ENCODE measurements around the gene MAN1C1.

DNA sequence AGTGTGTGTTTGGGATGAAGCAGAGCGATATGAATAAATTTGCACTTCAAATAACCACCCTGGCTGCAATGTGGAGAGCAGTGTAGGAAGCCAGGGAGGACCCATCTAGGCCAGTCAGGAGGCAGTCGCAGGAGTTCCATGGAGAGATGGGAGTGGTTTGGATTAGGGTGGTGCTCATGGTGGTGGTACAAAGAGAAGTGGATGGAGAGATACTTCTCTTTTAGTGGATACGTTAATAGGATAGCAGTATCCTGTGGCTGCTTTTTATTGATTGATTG lies 58.2 kb downstream of the MAN1C1 start:
- TF ChIP-seq, protein P1, sequence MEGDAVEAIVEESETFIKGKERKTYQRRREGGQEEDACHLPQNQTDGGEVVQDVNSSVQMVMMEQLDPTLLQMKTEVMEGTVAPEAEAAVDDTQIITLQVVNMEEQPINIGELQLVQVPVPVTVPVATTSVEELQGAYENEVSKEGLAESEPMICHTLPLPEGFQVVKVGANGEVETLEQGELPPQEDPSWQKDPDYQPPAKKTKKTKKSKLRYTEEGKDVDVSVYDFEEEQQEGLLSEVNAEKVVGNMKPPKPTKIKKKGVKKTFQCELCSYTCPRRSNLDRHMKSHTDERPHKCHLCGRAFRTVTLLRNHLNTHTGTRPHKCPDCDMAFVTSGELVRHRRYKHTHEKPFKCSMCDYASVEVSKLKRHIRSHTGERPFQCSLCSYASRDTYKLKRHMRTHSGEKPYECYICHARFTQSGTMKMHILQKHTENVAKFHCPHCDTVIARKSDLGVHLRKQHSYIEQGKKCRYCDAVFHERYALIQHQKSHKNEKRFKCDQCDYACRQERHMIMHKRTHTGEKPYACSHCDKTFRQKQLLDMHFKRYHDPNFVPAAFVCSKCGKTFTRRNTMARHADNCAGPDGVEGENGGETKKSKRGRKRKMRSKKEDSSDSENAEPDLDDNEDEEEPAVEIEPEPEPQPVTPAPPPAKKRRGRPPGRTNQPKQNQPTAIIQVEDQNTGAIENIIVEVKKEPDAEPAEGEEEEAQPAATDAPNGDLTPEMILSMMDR (conservative IDR thresholded peaks at IDR 0.05 in 1 of 2, IDR thresholded peaks at IDR 0.05 in 1 of 2; ENCODE audit: extremely low read depth in 1 of 2, insufficient read depth in 1 of 2, low read depth in 1 of 2, low read length in 2 of 2), result no peak
- TF ChIP-seq EZH2 (IDR thresholded peaks at IDR 0.05; ENCODE audit: borderline replicate concordance, low read length), result no peak
